HFF-Myc (cell line): Measurements from ENCODE around the gene MRPL11.

ENCODE experiments used
- DNase-seq: peaks from one replicate; pipeline ENCODE4 v3.0.0-alpha.2; 2011; ENCODE audit warnings: low read depth; ENCODE audit errors: extremely low read depth
- H3K4me3 ChIP-seq: replicated peaks from 2 replicates; pipeline ENCODE4 v1.5.1; 2011; ENCODE audit warnings: low read depth, mild to moderate bottlenecking, control low read depth, low read length
- TF ChIP-seq, protein P1 (sequence below): IDR thresholded peaks from 2 replicates; pipeline ENCODE4 v1.5.1; 2012; ENCODE audit warnings: mild to moderate bottlenecking, low read depth, low read length, control low read depth; ENCODE audit errors: missing control alignments

The MRPL11 gene

DNA sequence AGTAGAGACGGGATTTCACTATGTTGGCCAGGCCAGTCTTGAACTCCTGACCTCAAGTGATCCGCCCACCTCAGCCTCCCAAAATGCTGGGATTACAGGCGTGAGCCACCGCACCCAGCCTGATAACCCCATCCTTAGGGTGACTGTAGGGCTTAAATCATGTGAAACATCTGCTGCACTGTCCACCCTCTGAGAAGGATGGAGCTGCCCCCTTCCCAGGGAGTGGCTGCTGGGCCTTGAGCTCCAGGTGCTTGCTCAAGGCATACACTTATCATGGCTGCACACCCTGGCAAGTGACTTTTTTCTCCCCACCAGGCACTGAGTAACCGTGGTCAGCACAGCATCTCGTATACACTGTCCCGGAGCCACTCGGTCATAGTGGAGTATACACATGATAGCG lies 33.4 kb upstream of the MRPL11 start:
- no peak for DNase-seq
- TF ChIP-seq, protein P1, sequence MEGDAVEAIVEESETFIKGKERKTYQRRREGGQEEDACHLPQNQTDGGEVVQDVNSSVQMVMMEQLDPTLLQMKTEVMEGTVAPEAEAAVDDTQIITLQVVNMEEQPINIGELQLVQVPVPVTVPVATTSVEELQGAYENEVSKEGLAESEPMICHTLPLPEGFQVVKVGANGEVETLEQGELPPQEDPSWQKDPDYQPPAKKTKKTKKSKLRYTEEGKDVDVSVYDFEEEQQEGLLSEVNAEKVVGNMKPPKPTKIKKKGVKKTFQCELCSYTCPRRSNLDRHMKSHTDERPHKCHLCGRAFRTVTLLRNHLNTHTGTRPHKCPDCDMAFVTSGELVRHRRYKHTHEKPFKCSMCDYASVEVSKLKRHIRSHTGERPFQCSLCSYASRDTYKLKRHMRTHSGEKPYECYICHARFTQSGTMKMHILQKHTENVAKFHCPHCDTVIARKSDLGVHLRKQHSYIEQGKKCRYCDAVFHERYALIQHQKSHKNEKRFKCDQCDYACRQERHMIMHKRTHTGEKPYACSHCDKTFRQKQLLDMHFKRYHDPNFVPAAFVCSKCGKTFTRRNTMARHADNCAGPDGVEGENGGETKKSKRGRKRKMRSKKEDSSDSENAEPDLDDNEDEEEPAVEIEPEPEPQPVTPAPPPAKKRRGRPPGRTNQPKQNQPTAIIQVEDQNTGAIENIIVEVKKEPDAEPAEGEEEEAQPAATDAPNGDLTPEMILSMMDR, result no peak
- H3K4me3 ChIP-seq, result no peak overlapping the region

DNA sequence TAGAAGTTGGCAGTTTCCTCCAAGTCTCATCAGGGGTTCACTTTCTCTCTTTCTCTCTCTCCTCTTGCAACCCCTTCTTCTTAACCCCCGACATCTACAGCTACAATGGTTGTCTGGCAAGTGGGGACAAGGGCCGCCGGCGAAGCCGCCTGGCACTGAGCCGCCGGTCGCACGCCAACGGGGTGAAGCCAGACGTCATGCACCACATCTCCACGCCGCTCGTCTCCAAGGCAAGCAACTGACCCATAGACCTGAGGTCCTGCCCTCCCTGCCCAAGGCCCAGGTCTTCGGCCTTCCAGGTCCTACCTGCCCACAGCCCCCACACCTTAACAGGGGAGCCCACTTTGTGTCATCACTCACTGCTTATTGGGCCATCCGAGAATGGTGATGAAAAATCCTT lies 32.5 kb upstream of the MRPL11 start:
- TF ChIP-seq, protein P1, result no peak
- H3K4me3 ChIP-seq, result no peak overlapping the region
- DNase-seq, result no peak

DNA sequence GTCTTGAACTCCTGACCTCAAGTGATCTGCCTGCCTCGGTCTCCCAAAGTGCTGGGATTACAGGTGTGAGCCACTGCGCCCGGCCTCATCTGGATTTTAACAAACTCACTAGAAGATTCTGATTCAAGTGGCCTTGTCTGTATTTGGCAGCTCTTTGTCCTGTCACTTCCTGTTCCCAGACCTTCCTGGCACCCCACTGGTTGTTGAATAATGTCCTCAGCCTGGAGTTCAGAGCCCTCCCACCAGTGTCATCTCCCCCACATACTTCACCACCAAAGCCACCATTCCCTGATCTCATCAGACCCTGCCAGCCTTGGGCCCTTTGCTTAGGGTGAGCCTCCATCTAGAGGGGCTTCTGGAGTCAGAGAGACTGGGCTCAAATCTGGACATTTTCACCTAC lies 31.4 kb upstream of the MRPL11 start:
- TF ChIP-seq, protein P1, result no peak
- no peak overlapping the region for H3K4me3 ChIP-seq
- no peak for DNase-seq

DNA sequence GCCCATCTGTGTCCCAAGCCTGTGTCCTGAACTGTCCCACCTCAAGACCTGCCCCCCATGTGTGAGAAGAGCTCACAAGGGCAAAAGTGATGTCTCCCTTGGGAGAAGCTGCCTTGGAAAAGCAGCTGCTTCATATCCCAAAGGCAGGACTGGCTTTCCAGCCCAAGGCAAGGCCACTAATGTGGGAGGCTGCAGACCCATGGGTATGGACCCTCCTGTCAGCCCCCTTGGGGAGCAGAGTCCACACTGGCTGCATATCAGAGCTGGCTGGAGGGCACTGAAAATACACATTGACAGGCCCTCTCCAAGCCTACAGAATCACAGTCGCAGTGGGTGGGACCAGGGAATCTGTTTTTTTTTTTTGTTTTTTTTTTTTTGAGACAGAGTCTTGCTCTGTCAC lies 30.8 kb upstream of the MRPL11 start:
- DNase-seq, result no peak
- TF ChIP-seq, protein P1, result no peak
- H3K4me3 ChIP-seq, result no peak overlapping the region

DNA sequence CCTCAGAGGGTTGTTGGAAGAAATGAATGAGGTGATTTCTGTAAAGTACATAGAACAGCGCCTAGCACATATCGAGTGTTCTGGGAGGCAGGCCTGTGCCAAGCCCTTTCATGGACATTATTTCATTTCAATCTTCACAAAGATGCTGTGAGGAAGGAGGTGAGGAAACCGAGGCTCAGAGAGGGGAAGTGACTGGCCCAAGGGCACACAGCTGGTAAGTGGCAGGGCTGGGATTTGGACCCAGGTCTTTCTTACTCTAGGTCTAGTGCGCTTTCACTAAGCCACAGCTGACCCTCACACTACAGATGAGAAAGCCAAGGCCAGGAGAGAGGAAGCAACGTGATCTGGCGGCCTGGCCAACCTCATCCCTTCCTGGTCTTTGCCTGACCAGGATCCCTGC lies 30.0 kb upstream of the MRPL11 start:
- TF ChIP-seq, protein P1, result no peak
- H3K4me3 ChIP-seq, result no peak overlapping the region
- no peak for DNase-seq

DNA sequence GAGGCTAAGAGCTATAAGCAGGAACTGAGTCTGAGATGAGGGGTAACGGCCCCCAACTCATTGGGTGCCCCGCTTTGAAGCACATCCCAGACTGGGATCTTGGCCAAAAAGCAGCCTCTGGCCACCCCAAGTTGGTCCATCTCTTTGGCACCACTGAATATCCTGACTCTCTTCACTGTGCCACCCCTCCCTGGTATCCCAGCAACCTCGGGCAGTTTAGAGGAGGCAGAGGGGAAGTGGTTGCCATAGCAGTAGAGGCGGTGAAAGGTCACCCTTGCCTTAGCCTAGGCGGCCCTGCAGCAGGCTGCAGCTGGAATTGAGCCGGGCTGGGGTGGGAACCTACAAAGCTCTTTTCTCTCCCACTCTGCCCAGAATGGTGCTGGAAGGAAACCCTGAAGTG lies 29.1 kb upstream of the MRPL11 start:
- no peak for DNase-seq
- TF ChIP-seq, protein P1, result no peak
- peak overlapping the region; percentile 59 for H3K4me3 ChIP-seq

DNA sequence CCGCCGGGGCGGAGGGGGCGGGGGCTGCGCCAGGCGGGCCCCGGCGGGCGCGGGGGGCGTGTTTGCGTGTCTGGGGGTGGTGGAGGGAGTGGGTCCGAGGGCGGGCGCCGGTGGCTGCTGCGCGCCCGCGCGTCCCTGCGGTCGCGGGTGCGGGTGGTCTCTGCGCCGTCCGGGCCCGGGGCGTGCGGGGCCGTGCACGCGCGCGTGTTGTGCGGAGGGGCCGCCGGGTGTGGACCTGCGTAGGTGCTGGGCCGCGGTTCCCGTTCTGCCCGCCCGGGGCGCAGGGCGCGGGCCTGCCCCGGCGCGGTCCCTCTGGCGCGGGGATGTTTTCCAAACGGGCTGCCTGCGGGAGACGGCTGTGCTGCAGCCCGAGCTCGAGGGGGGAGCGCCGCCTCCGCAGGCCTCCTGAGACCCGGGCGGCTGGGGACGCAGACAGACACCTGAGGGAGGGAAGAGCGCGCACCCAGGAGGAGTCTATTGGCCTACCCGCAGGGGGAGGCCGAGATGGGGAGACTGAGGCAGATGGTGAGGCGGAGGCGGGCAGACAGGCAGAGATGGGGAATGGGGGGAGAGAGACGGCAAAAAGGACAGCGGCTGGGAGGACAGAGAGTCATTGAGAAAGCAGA lies 28.5 kb upstream of the MRPL11 start:
- TF ChIP-seq, protein P1, result no peak
- H3K4me3 ChIP-seq, result peak overlapping the region; percentile 59
- DNase-seq, result no peak
